GM21723 (cell line): ENCODE data around the gene SERPINI1.

Source experiments
- ATAC-seq: cut with Tn5 transposase; IDR thresholded peaks from one replicate; pipeline ENCODE4 v1.9.1; 2021; ENCODE audit warnings: mild to moderate bottlenecking, moderate library complexity; ENCODE audit not compliant: unreplicated experiment

Gene SERPINI1, protein sequence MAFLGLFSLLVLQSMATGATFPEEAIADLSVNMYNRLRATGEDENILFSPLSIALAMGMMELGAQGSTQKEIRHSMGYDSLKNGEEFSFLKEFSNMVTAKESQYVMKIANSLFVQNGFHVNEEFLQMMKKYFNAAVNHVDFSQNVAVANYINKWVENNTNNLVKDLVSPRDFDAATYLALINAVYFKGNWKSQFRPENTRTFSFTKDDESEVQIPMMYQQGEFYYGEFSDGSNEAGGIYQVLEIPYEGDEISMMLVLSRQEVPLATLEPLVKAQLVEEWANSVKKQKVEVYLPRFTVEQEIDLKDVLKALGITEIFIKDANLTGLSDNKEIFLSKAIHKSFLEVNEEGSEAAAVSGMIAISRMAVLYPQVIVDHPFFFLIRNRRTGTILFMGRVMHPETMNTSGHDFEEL

GRCh38 chr3:167735233-167736138 lies at the start of gene SERPINI1:
TSS of gene SERPINI1 (plus strand) at chr3:167735721. CDS start at chr3:167789129, 53,408 bp downstream.
- peak; percentile 69 for ATAC-seq

GRCh38 chr3:167691366-167691765 lies 44.2 kb upstream of the SERPINI1 start:
- ATAC-seq, result peak; percentile 100

DNA sequence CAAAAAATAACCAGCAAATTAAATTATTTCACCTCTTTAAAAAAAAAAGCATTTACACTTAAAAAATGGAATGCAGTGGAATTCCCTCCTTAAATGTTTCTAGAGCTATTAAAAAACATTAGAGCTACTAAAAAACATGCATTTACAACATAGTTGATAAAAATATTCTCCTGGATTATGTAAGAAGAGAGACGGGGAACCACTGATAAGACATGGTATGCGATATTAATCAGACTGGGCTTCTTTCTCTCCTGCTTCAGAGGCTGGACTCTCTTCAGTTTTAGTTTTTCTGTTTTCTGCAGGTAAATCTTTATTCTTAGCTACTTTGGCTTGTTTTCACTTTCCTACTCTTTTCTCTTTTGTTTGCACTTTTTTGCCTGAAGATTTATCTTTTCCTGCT lies 41.4 kb upstream of the SERPINI1 start:
- ATAC-seq, result no peak

DNA sequence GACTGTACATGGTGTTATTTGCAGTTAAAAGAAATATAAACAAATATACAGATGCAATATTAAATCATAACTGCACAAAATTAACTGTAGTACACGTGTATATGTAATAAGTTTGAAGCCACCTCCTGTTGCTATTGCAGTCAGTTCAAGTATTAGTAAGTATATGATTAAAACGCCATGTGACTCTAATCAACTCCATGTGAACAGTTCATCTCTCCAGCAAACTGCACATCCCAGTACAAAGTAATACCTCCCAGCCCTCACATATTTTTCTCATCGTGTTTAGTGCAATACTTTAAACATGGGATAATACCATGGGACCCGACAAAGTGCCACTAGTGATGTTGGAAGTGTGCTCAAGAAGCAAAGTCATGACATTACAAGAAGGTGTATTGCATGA lies 35.5 kb upstream of the SERPINI1 start:
- no peak for ATAC-seq

GRCh38 chr3:167700926-167701325 lies 34.6 kb upstream of the SERPINI1 start:
- no peak for ATAC-seq

GRCh38 chr3:167705840-167706239 lies 29.7 kb upstream of the SERPINI1 start:
- no peak for ATAC-seq

- ATAC-seq, result no peak
Observed at GRCh38 chr3:167709690-167710089, 25.8 kb upstream of the SERPINI1 start.

DNA sequence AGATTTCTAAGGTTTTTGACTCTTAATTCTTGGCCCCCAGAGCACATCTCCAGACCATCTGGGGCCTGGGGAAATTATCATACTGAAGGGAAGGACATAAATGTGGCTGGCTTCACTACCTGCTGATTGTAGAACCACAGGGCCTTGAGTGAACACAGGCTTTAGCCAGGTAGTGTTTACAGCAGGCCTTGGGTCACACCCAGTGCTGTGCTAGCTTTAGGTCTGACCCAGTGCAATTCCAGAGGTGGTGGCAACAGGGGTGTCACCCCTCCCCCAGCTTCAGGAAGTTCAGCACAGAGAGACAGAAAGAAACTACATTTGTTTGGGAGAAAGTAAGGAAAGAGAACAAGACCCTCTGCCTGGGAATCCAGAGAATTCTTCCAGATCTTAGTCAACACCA lies 25.0 kb upstream of the SERPINI1 start:
- ATAC-seq, result no peak

- ATAC-seq, result no peak
Observed at GRCh38 chr3:167711439-167711838, 24.1 kb upstream of the SERPINI1 start.

DNA sequence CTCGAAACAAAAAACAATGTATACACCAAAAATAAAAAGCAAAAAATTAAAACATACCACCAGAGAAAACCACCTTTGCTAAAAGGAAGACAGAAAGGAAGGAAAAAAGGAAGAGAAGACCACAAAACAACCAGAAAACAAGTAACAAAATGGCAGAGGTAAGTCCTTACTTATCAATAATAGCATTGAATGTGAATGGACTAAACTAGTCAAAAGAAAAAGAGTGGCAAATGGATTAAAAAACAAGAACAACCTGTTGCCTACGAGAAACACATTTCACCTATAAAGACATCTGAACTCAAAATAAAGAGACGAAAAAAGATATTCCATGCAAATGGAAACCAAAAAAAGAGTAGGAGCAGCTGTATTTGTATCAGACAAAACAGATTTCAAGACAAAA lies 23.1 kb upstream of the SERPINI1 start:
- ATAC-seq, result no peak

DNA sequence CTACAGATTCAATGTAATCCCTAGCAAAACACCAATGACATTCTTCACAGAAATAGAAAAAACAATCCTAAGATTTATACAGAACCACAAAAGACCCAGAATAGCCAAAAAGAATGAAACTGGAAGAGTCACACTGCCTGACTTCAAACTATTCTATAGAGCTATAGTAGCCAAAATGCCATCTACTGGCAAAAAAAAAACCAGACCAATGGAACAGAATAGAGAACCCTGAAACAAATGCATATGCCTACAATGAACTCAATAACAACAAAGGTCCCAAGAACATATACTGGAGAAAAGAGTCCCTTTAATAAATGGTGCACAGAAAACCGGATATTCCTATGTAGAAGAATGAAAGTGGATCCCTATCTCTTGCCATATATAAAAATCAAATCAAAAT lies 20.6 kb upstream of the SERPINI1 start:
- no peak for ATAC-seq

- ATAC-seq, result no peak
Observed at GRCh38 chr3:167716920-167717319, 18.6 kb upstream of the SERPINI1 start.

DNA sequence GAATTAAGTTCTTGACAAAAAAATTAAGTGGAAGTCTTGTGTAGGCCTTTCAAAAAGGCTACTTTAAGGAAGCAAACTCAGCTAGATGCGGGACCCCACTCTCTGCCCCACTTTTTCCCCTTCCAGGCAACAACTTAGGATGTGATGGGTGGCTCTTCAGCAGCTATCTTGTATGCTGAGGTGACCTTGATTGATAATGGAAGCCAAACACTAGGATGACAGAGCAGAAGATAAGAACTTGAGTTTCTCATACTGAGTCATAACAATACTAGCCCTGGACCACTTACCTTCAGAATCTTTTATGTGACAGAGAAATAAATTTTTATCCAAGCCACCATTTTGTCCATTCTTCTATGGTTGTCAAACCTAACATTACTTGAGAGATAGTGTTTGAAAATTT lies 16.9 kb upstream of the SERPINI1 start:
- no peak for ATAC-seq

DNA sequence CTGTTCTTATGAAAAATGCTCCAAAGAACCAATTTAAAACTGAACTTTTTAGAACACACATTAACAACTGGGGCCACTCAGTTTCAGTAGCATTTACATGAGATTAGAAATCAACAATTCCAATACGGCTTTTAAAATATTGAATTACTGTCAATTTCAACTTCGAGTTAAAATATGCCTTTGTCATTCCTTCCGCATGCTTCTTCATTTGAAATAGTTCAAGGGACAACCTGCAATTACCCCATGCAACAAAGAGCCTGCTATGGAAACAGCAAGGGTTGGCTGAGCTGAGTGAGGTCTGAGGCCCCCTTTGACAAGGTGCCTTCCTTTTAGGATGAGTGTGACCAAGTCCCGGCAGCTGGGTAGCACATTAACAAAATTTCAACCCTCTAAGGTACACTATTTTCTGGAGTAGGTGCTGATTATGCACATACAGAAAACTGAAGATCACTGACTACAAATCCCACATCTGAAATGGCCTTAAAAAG lies 12.5 kb upstream of the SERPINI1 start:
- no peak for ATAC-seq

DNA sequence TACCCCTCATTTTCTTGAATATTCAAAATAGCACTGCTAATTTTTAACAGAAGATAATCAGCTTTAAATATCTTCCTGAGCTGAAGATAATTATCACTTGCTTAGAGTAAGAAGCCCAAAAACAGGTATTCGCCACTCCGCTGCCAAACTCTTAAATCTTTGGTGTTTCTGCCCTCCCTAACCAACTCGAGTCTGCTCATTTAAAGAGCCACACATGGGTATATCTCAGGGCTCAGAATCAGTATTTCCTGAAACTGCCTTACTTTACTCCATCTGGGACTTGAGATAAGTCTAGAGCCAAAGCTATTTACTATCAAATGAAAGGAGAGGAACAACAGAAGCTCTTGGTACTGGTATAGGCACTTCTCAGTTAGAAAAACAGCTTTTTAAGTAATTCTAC lies 11.6 kb upstream of the SERPINI1 start:
- no peak for ATAC-seq

DNA sequence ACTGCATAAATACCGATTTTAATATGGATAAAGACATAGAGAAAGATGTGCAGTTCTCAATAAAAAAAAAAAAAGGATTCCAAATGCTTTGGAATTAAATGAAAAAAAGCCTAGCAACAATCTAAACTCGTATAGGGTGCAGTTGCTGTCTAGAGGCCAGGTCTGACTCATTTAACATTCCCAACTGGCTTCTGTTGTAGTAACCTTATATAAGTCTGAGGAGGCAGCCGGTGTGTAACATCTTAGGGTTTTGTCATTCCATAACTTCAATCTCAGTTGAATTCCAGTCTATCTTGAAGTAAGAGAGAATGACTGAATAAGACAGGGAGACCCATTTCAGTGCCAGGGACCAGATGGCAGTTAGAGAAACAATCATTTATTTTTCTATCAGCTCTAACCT lies 7.3 kb upstream of the SERPINI1 start:
- ATAC-seq, result no peak

GRCh38 chr3:167728632-167729323 lies 6.7 kb upstream of the SERPINI1 start:
- no peak for ATAC-seq

DNA sequence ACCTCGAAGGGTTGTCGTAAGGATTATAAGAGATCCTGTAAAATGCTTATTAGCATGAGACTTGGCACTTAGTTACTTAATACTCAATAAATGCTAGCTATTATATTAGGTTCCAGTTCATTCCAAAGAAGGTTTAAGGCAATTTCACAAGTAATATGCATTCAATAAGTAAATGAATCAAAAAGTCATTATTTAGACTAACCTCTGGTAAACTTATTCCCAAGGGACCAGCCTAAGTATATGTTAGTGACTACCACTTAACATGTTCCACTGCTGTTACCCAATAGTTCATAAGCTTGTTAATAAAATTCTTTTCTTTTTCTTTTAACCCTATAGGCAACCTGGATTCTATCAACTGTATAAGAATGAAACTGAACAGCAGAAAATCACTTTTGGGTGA lies 5.9 kb upstream of the SERPINI1 start:
- ATAC-seq, result no peak

DNA sequence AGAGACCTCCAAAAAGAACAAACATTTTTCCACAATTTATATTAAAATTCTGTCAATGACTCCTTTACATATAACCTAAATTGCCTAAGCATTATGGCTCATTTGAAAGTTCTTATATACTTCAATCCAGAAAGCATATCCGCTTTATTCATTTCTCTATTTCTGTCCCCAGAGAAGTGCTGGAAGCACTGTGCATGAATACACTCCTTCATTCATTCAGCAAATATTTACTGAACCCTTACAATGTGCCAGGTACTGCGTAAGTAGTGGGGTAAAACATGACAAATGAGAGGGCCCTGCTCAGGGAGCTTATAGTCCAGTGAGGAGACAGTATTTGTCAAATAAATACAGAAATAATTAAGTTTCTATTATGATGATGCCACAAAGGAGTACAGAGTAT lies 4.1 kb upstream of the SERPINI1 start:
- no peak for ATAC-seq

DNA sequence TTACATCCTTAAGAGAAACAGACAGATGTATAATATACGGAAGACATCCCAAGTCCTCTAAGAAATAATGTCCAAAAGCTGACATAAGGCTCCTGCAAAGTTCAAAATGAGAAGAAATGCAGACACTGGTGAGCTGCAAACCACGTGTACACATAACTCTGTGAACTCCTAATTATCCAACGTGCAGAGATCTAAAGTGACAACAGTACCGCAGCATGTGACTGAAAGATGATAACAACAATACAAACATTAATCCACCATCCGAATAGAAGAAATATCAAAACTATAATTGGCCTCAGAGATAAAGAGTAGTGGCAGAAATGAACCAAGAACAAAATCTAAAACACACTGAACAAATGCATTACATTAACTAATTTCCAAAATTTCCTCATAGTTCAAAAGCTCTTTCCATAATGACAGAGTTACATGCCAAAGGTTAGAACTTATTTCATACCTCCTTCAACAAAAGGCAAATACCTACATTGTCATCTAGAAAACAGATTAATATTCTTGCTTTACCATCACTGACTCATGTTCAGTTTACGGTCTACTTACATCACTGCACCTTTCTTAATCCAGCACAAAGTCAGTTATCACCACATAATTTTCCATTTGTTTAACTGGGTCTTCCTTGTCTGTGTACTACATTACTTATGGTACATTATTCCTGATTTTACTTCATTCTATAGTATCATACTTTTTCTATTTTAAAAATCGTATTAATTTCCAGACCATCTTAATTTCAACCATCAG lies 3.0 kb upstream of the SERPINI1 start:
- no peak for ATAC-seq
